ENCODE data around the gene RTTN. TPM values are rescaled to one million over a fixed set of nuclear protein-coding genes. Genes with fewer than 3 reads are reported as not detected.
A peak's percentile ranks its signal among the peaks of the same experiment; 100 is the strongest.

RTTN gene
- polyA plus RNA-seq, 3 donors: 0.22 to 2.7 (median 0.25) TPM

DNA sequence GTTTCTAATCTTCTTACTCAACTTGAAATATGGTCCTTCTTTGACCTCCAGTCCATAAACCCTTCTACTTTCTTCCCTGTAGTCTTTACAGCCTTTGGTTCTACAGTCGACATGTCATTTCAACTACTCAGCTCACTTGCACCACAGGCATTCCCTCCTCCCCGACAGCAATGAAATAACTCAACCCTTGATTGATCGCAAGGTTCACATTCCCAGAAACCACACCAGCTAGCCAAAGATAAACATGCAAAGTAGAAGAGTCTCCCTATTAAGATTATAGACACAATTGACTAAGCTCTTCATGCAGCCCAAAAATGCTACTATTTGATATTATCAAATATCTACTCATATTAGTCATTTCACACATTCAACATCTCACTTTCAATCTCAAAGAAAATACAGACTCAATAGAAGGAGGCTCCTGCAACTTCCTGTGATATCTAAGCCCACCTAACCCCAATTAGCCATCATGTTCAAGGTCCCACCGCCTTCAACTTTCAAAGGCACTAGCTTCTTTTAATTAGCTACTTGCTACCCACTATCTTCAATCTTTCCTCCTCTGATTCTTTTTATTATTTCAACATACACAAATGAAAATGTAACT is 50.8 kb downstream of the RTTN start:
- 75% methylated on average over 4 of the region's 4 CpGs for WGBS (ENCODE audit: insufficient coverage)
- intact Hi-C loops (cut with micrococcal nuclease): no loop called here

DNA sequence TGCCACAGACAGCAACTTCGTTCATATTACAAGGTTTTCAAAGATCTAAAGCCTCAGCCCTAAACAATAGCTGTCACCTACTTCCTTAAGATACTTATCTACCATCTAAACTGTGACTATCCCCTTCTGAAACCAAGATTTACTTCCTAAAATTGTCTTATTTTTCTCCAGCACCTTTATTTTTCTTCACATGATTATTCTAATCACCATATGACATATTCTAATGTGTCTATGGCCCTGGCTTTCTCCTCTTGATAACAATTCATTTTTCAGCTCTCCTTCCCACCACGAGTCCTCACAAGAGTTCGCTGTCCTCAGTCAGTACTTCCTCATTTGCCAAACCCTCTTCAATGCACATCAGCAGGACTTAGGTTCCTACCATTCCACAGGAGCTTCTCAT is 53.9 kb downstream of the RTTN start:
- Histone ChIP-seq H4K20me1 (ENCODE audit: insufficient read depth, low read length) (no peaks in the 10 kb centered on the region), H3K9ac (ENCODE audit: insufficient read depth, low read length, poor library complexity, severe bottlenecking) (no peak overlapping the region), H3K4me3 (replicated peaks in 1 of 3; ENCODE audit: low read depth in 2 of 3, low read length in 3 of 3) (no peak overlapping the region), H3K9me3 (replicated peaks in 1 of 2; ENCODE audit: control insufficient read depth in 1 of 2, insufficient read depth in 1 of 2, low read length in 2 of 2) (no peaks in the 10 kb centered on the region), H3K79me2 (ENCODE audit: insufficient read depth, low read length) (no peaks in the 10 kb centered on the region), H3K27me3 (ENCODE audit: control insufficient read depth in 2 of 2, insufficient read depth in 2 of 2, low read length in 2 of 2) (no peaks in the 10 kb centered on the region), H3K36me3 (replicated peaks in 1 of 2; ENCODE audit: control insufficient read depth in 1 of 2, insufficient read depth in 2 of 2, low read length in 2 of 2) (peaks cover 11 to 34% of the 10 kb centered on the region in 2 donors), H3K27ac (ENCODE audit: low read depth in 1 of 2, low read length in 2 of 2) (no peak overlapping the region), H2AFZ (ENCODE audit: insufficient read depth, low read depth, low read length, poor library complexity, severe bottlenecking) (peak overlapping the region; percentile 46), H3K4me1 (ENCODE audit: control insufficient read depth in 1 of 2, insufficient read depth in 2 of 2, low read length in 2 of 2) (no peaks in the 10 kb centered on the region), H3K4me2 (replicated peaks; ENCODE audit: extremely low read depth, low read length, poor library complexity, severe bottlenecking) (peak overlapping the region; percentile 19)
- Mint-ChIP-seq H3K27me3 (ENCODE audit: low read depth in 3 of 3) (no peaks in the 10 kb centered on the region), H3K36me3 (peaks cover 22 to 32% of the 10 kb centered on the region in 2 donors), H3K27ac (peak overlapping the region in 4 of 7 donors; percentile 4 to 13 (median 6)), H3K4me1 (peaks cover 6% of the 10 kb centered on the region), H3K9me3 (no peaks in the 10 kb centered on the region), H3K4me3 (peak overlapping the region; percentile 5 to 67)
- 0% methylated on average over 3 of the region's 3 CpGs for WGBS (ENCODE audit: insufficient coverage)
- TF ChIP-seq, protein P1, sequence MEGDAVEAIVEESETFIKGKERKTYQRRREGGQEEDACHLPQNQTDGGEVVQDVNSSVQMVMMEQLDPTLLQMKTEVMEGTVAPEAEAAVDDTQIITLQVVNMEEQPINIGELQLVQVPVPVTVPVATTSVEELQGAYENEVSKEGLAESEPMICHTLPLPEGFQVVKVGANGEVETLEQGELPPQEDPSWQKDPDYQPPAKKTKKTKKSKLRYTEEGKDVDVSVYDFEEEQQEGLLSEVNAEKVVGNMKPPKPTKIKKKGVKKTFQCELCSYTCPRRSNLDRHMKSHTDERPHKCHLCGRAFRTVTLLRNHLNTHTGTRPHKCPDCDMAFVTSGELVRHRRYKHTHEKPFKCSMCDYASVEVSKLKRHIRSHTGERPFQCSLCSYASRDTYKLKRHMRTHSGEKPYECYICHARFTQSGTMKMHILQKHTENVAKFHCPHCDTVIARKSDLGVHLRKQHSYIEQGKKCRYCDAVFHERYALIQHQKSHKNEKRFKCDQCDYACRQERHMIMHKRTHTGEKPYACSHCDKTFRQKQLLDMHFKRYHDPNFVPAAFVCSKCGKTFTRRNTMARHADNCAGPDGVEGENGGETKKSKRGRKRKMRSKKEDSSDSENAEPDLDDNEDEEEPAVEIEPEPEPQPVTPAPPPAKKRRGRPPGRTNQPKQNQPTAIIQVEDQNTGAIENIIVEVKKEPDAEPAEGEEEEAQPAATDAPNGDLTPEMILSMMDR (IDR thresholded peaks at IDR 0.05): no peak
- peak in 2 of 3 donors; percentile 7 to 9 for DNase-seq
- intact Hi-C loops (cut with micrococcal nuclease): no loop called here

More for the DNA sequence above, 50.8 kb downstream of the RTTN start:
- Histone ChIP-seq H4K20me1 (ENCODE audit: insufficient read depth, low read length) (no peaks in the 10 kb centered on the region), H3K27me3 (ENCODE audit: control insufficient read depth in 2 of 2, insufficient read depth in 2 of 2, low read length in 2 of 2) (no peaks in the 10 kb centered on the region), H3K4me3 (replicated peaks in 1 of 3; ENCODE audit: low read depth in 2 of 3, low read length in 3 of 3) (no peak overlapping the region), H3K79me2 (ENCODE audit: insufficient read depth, low read length) (no peaks in the 10 kb centered on the region), H3K9ac (ENCODE audit: insufficient read depth, low read length, poor library complexity, severe bottlenecking) (no peak overlapping the region), H2AFZ (ENCODE audit: insufficient read depth, low read depth, low read length, poor library complexity, severe bottlenecking) (no peak overlapping the region), H3K27ac (ENCODE audit: low read depth in 1 of 2, low read length in 2 of 2) (no peak overlapping the region), H3K9me3 (replicated peaks in 1 of 2; ENCODE audit: control insufficient read depth in 1 of 2, insufficient read depth in 1 of 2, low read length in 2 of 2) (no peaks in the 10 kb centered on the region), H3K36me3 (replicated peaks in 1 of 2; ENCODE audit: control insufficient read depth in 1 of 2, insufficient read depth in 2 of 2, low read length in 2 of 2) (peaks cover 10 to 20% of the 10 kb centered on the region in 2 donors), H3K4me1 (ENCODE audit: control insufficient read depth in 1 of 2, insufficient read depth in 2 of 2, low read length in 2 of 2) (no peaks in the 10 kb centered on the region), H3K4me2 (replicated peaks; ENCODE audit: extremely low read depth, low read length, poor library complexity, severe bottlenecking) (no peak overlapping the region)
- H3K27me3 Mint-ChIP-seq (ENCODE audit: low read depth in 3 of 3): no peaks in the 10 kb centered on the region
- H3K9me3 Mint-ChIP-seq: peaks cover 0 to 2% (median 0%) of the 10 kb centered on the region in 7 donors
- peaks cover 36 to 48% of the 10 kb centered on the region in 2 donors for H3K36me3 Mint-ChIP-seq
- peak overlapping the region in 1 of 7 donors; percentile 46 for H3K27ac Mint-ChIP-seq
- no peak overlapping the region for H3K4me3 Mint-ChIP-seq
- no peak for DNase-seq
- peaks cover 6% of the 10 kb centered on the region for H3K4me1 Mint-ChIP-seq
- TF ChIP-seq, protein P1 (IDR thresholded peaks at IDR 0.05): no peak

Measured in CD14-positive monocyte (primary cell).